22Rv1 (cell line): ENCODE measurements around the gene KIAA1958.
"Not testable (repeated sequence)": the region's sequence is repeated elsewhere in the genome, so short reads cannot be mapped to it uniquely, and the experiment has no call there.

Experiments
- H3K27ac ChIP-seq: fragments of 450-650 bp; 2 replicates; pipeline ENCODE4 v1.5.1; 2017
- ZFX ChIP-seq: fragments of 450-650 bp; IDR thresholded peaks from 2 replicates; pipeline ENCODE4 v1.6.1; 2017; ENCODE audit warnings: antibody characterized with exemption, borderline replicate concordance
- TF ChIP-seq, protein P1 (sequence below): fragments of 450-650 bp; IDR thresholded peaks from 2 replicates; pipeline ENCODE4 v1.5.1; 2017; ENCODE audit warnings: mild to moderate bottlenecking

The KIAA1958 gene

DNA sequence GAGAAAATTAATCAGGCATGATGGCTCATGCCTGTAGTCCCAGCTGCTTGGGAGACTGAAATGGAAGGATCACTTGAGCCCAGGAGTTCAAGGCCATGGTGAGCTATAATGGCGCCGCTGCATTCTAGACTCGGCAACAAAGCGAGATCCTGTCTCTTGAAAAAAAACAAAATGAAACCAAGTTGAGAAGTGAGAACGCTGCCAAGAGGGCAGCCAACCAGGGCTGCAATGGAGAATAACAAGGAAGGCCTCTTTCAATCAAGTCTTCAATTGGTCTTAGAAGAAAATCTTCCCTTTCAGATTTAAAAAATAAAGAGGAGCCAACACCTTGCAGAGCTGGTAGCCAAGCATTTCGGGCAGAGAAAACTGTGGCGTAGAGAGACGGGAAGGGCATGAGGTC lies 14.7 kb downstream of the KIAA1958 start:
- no peak overlapping the region for H3K27ac ChIP-seq
- TF ChIP-seq ZFX: no peak

DNA sequence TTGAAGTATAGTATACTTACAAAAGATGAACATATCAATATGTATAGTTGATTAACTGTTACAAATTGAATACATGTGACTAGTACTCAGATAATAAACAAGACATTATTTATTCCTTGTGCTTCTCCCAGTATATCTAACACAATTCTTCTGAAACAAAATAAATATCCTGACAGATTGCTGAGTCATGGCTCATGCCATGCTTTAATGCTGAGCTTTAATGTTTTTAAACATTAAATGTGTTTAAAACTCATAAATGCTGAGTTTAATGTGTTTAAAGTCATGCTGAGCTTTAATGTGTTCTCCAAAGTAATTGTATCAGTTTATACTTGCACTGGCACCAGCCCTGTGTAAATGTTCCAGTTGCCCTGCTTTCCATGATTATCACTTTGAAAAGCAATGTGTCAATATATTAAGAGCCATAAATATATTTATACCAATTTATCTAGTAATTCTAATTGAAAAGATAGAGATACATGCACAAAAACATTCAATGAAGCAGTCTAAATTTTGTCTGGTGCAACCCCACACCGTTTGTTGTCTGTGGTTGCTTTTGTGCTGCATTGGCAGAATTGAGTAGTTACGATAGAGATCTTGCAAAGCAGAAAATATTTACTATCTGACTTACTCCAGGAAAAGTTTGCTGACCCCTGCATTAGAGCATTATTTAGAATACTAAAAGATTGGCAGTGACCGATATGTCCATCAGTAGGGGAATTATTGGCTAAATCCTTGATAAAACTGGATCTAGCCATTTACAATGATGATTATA lies 15.7 kb downstream of the KIAA1958 start:
- H3K27ac ChIP-seq: no peak overlapping the region
- TF ChIP-seq, protein P1, sequence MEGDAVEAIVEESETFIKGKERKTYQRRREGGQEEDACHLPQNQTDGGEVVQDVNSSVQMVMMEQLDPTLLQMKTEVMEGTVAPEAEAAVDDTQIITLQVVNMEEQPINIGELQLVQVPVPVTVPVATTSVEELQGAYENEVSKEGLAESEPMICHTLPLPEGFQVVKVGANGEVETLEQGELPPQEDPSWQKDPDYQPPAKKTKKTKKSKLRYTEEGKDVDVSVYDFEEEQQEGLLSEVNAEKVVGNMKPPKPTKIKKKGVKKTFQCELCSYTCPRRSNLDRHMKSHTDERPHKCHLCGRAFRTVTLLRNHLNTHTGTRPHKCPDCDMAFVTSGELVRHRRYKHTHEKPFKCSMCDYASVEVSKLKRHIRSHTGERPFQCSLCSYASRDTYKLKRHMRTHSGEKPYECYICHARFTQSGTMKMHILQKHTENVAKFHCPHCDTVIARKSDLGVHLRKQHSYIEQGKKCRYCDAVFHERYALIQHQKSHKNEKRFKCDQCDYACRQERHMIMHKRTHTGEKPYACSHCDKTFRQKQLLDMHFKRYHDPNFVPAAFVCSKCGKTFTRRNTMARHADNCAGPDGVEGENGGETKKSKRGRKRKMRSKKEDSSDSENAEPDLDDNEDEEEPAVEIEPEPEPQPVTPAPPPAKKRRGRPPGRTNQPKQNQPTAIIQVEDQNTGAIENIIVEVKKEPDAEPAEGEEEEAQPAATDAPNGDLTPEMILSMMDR: no peak
- TF ChIP-seq ZFX: no peak

DNA sequence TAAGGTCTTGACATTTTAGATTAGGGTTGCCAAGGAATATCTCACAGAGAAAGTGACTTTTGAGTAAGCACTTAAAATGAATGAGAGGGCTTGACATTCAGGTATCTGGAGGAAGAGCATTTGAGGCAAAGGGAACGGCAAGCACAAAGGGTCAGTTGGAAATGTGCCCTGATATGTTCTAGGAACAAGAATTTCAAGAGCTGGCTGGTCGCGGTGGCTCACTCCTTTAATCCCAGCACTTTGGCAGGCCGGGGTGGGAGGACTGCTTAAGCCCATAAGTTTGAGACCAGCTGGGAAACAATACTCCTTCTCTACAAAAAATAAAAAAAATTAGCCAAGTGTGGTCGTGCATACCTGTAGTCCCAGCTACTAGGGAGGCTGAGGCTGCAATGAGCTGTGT lies 16.5 kb downstream of the KIAA1958 start:
- no peak for TF ChIP-seq ZFX
- TF ChIP-seq, protein P1: no peak
- no peak overlapping the region for H3K27ac ChIP-seq

DNA sequence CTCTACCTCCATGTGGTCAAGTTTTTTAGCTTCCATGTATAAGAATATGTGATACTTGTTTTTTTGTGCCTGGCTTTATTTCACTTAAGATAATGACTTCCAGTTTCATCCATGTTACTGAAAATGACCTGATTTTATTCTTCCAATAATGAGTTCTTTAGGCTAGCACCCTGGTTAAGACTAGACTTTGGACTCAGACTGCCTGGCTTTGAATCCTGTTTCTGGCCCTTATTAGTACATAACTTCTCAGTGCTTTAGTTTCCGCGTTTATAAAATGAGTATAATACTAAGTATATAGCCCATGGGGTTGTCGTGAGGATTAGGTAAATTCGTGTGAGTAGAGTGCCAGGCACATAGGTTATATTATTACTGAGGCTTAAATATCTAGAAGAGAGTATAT lies 18.5 kb downstream of the KIAA1958 start:
- no peak overlapping the region for H3K27ac ChIP-seq
- TF ChIP-seq, protein P1: no peak
- TF ChIP-seq ZFX: no peak

DNA sequence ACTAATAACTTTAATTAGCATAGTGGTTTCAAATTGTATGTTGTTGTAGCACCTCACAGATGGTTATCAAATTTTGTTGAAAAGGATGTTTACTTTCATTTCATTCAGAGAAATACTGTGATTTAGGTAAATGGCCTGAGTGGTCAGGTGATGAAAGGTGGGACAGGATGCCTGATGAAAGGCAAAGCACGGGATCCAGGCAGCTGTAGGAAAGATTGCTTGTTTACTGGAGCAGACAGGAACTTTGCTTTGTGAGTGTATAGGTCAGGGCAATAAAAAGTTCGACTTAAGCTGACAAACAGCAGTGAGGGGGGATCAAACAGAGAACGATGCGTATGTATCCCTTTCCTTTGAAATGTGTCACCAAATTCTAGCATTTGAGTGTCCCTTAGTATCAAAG lies 19.0 kb downstream of the KIAA1958 start:
- H3K27ac ChIP-seq: no peak overlapping the region
- TF ChIP-seq, protein P1: no peak
- no peak for TF ChIP-seq ZFX

DNA sequence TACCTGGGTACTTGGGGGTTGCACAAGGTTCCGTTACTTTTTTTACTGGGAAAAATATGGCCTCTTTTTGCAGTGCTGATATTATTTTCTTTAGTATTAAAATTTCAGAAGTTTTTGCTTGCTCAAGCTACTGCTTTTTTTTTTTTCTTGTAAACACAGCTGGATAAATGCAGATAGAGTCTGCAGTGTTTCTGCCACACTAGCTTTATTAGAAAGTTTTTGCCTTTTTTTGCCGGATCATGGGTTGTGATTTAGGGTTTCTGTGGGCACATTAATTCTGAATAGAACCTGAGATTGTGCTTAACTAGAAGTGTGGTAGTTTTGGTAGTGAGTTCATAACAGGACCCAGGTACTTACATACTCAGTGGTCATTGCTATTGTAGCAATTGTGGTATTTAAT lies 19.9 kb downstream of the KIAA1958 start:
- no peak overlapping the region for H3K27ac ChIP-seq

DNA sequence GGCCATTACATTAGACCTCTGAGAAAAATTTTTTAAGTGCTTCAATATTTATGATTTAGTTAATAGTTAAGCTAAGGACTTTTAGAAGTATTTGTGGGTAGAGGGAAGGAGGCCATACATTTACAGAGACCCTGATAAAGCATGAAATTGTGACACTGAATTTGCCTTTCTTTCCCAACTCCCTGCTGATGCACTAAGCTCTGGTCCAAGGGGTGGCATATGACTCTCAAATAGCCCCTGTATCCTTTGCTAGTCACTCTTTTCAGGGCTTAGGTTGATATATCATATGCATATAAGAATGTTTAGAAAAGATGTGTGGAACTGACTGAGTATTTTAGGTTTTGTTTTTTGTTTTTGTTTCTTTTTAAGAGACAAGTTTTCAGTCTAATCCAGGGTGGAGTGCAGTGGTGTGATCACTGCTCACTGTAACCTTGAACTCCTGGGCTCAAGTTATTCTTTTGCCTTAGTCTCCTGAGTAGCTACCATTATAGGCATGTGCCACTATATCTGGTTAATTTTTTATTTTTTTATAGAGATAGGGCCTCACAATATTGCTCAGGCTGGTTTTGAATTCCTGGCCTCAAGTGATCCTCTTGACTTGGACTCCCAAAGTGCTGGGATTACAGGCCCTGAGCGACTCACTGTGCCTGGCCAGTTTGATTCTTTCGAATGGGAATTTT lies 20.5 kb downstream of the KIAA1958 start:
- TF ChIP-seq, protein P1: no peak
- TF ChIP-seq ZFX: no peak
- no peak overlapping the region for H3K27ac ChIP-seq

More for the DNA sequence above, 19.9 kb downstream of the KIAA1958 start:
- TF ChIP-seq, protein P1: no peak
- no peak for TF ChIP-seq ZFX

DNA sequence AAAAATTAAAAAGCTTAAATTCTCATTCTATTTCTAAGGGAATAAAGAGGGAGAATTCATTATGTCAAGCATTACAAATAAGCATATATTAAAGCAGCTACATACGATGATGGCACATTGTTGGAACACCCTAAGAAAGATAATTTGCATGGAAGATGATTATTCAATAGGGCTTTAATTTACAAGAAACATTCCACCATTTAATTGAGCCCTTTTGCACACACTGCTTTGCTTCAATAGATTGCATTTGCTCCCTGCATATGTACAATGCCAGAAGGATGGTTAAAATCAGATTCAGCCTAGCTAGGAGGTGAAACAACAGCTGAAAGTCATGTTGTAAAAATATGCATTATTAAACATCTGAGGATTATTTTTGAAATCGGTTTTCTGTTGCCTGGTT lies 21.8 kb downstream of the KIAA1958 start:
- TF ChIP-seq, protein P1: no peak
- no peak for TF ChIP-seq ZFX
- no peak overlapping the region for H3K27ac ChIP-seq

DNA sequence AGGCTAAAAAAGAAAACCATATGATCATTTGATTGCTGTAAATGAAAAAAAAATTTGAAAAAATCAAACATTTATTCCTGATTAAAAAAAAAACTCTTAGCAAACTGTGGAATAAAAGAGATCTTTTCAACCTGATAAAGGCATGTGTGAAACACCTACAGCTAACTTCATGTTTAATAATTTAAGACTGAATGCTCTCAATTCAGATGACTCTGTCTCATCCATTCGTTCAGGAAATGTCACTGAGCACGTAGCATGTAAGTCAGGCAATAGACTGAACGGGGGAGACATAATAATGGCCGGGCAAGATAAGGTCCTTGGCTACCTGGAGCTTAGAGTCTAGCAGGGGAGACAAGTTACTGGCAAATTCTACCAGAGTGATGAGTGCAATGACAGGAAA lies 25.8 kb downstream of the KIAA1958 start:
- not testable (repeated sequence) for H3K27ac ChIP-seq
